Lower leg skin (tissue), 3 donors: Measurements from ENCODE around the gene SLC15A1.

Experiments used
- POLR2A ChIP-seq, 2 donors: fragments of 450-650 bp; IDR thresholded peaks; one replicate each; pipeline ENCODE4 v1.6.1; 2016 to 2017; ENCODE audit warnings: antibody characterized with exemption in 2 of 2, mild to moderate bottlenecking in 1 of 2, moderate library complexity in 1 of 2
- TF ChIP-seq, protein P1 (sequence below), 3 donors: fragments of 450-650 bp; IDR thresholded peaks; one replicate each; pipeline ENCODE4 v1.5.1; 2016; ENCODE audit warnings: antibody characterized with exemption in 3 of 3, mild to moderate bottlenecking in 3 of 3, moderate library complexity in 2 of 3

DNA sequence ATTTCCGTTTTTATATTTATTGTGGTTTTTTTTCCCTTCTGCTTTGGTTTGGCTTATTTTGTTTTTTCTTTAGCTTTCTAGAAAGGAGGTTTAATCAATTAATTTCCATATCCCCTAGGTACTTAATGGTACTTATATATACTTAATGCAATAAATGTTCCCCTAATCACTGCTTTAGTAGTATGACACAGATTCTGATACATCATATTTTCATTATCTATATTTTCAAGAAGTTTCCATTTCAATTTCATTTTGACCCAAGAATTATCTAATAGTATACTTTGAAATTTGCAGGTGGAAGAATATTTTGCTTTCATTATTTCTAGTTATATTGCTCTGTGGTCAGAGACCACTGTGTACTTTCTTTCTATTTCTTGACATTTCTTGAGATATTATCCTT is 109.0 kb downstream of the SLC15A1 start:
- TF ChIP-seq, protein P1, sequence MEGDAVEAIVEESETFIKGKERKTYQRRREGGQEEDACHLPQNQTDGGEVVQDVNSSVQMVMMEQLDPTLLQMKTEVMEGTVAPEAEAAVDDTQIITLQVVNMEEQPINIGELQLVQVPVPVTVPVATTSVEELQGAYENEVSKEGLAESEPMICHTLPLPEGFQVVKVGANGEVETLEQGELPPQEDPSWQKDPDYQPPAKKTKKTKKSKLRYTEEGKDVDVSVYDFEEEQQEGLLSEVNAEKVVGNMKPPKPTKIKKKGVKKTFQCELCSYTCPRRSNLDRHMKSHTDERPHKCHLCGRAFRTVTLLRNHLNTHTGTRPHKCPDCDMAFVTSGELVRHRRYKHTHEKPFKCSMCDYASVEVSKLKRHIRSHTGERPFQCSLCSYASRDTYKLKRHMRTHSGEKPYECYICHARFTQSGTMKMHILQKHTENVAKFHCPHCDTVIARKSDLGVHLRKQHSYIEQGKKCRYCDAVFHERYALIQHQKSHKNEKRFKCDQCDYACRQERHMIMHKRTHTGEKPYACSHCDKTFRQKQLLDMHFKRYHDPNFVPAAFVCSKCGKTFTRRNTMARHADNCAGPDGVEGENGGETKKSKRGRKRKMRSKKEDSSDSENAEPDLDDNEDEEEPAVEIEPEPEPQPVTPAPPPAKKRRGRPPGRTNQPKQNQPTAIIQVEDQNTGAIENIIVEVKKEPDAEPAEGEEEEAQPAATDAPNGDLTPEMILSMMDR (IDR thresholded peaks at IDR 0.05), result no peak
- TF ChIP-seq POLR2A (IDR thresholded peaks at IDR 0.05), result no peak
